ENCODE data around the gene APCDD1L.

GRCh38 chr20:58531657-58532056 is 16.5 kb upstream of the APCDD1L start:
- TF ChIP-seq POLR2AphosphoS5 (IDR thresholded peaks at IDR 0.05) (no peak), POLR2A (IDR thresholded peaks at IDR 0.05) (no peak), CTCF (IDR thresholded peaks at IDR 0.05) (no peak), EP300 (IDR thresholded peaks at IDR 0.05) (no peak)

Measured in suprapubic skin (tissue), 4 donors.